HG02973 (cell line): Measurements from ENCODE around the gene CD58.
"Not testable (repeated sequence)": the region's sequence is repeated elsewhere in the genome, so short reads cannot be mapped to it uniquely, and the experiment has no call there.

Experiments
- ATAC-seq: cut with Tn5 transposase; IDR thresholded peaks from one replicate; pipeline ENCODE4 v1.9.1; 2021; ENCODE audit warnings: moderate library complexity; ENCODE audit not compliant: unreplicated experiment

CD58 gene

GRCh38 chr1:116593977-116594376 is 23.2 kb upstream of the CD58 start:
- not testable (repeated sequence) for ATAC-seq

DNA sequence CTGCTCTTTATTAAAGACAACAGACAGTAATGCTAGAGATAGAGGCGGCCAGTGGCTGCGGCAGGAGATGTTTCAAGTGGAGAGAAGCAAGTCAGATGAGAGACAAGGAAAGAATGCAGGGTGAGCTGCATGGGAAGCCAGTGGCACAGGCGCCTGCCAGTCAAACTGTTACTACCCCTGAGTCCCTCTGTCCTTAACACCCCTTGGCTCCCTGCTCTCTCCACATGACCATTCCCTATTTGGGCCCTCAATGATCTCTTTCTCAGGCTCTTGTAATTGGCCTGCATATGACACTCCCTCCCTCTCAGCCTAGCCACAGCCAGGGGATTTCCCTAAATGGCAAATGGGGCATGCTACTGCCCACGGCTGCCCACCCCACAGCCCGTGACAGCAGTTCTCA is 22.6 kb upstream of the CD58 start:
- ATAC-seq = not testable (repeated sequence)

DNA sequence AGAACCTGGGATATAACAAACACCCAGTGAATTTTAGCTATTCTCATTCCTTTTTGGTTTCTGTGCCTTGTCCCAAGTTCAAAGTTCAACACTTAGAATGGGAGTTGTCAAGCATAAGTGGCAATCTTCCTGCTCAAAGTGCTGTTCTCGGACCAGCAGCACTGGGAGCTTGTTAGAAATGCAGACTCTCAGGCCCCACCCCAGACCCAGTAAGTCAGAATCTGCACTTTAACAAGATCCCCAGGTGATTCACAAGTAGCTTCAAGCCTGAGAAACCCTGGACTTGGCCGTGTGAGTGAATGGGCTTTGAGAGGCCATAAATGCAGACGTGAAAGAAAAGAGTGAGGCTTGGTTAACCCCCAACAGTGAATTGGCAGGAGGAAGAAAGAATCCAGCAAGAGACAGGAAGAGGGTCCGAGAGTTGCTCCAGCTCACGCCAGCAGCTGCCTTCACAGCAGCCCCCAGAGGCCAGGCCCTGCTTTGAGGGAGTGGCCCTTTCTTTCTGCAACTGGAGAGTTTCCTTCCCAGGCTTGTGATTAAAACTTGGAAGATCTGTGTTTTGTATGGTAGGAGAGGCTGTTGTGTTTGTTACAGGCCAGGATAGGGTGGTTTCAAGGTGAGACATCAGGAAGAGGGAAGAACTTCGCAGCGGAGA is 21.3 kb upstream of the CD58 start:
- not testable (repeated sequence) for ATAC-seq

GRCh38 chr1:116591006-116591950 is 20.5 kb upstream of the CD58 start:
- not testable (repeated sequence) for ATAC-seq

- not testable (repeated sequence) for ATAC-seq
Measured at GRCh38 chr1:116590359-116591005, 19.7 kb upstream of the CD58 start.

- ATAC-seq = not testable (repeated sequence)
Measured at GRCh38 chr1:116589101-116589735, 18.4 kb upstream of the CD58 start.

DNA sequence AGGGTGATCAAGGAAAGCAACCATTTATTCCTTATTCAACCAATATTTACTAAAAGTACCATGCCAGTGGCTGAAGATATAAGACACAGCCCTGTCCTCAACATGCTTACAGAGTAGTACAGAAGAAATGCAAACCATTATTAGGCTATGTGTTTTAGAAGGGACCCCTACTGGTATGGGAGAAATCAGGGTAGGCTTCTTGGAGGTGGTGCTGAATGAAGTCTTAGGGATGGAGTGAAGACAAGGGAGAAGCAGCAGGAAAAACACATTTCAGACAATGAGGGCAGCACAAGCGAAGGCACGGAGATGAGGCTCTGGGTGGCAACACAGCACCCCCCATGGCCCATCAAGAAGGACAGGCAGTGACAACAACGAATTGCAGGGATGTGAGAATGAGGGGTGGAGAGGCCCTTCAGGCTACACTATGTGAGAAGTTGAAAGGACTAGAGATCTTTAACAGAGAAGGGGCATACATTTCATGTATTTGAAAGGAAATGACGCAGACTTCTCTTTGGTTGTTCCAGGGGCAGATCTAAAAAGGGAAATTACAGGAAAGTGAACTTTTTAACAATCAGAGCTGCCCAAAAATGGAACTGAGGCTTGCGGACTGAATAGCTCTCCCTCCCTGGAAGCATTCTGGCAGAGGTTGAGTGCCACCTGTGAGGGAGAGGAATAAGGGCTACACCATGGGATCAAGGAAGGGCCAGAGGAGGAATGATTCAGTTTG is 16.8 kb upstream of the CD58 start:
- ATAC-seq = no peak

DNA sequence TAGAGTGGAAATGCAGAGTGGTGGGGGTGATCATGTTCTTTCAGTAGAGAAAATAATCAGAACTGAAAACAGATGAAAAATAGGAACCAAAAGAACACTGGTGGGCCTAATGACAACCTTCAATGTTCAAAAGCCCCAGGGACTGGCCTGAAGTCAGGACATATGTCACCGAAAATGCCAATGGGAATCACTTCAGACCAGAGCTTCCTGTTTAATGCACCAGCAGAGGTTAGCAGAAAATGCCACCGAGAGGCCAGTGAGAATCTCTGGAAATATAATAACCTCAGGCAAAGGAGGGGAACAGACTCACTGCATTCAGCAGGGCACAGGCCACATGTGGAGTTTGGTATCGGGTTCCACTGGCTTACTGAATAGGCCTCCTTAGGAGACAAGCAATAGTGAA is 15.9 kb upstream of the CD58 start:
- ATAC-seq = no peak

- no peak for ATAC-seq
Measured at GRCh38 chr1:116585886-116586285, 15.1 kb upstream of the CD58 start.

- no peak for ATAC-seq
Measured at GRCh38 chr1:116581323-116581885, 10.6 kb upstream of the CD58 start.

GRCh38 chr1:116580446-116581322 is 9.9 kb upstream of the CD58 start:
- no peak for ATAC-seq

DNA sequence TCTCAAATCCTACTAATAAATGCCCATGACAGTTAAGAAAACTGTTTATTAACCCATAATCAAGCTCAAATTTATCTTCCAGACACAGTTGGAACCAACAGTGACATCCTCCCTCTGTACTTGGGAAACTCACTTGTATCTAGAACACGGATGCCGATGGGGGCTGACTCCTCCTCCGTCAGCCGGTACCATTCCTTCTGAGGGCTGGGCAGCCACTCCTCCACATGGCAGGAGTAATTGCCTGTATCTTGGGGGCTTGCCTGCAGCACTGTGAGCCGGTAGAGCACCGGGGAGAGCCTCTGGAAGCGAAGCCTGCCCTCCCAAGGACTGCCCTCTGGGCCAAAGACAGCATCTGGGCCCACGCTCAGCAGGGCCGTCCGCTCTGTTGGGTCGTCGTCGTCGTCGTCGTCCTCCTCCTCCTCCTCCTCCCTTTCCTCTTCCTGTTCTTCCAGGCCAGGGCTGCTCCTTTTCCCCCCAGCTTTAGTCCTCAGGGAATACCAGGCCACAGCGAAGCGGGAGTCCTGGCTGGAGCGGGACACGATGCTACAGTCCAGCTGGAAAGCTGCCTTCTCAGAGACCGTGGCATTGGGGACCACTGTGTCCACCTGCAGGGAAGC is 8.5 kb upstream of the CD58 start:
- no peak for ATAC-seq

DNA sequence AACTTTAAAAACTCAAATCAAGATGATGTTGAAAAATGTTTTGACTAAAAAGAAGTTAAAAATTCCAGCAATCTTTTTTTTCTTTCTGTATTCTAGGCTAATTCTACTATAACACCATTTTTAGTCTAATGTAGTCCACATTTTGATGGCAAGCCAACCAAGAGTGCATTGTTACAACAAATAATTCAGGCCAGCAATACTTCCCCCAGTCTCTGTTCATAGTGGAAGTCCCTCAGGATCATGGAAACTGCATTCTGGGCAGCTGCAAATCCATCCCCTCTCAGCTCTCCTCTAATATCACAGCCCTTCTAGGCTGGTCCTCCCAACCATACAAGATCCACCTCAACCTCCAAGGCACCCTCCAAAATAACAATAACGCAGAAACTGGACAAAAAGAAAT is 7.8 kb upstream of the CD58 start:
- ATAC-seq = no peak

GRCh38 chr1:116577759-116578314 is 7.0 kb upstream of the CD58 start:
- ATAC-seq = no peak

DNA sequence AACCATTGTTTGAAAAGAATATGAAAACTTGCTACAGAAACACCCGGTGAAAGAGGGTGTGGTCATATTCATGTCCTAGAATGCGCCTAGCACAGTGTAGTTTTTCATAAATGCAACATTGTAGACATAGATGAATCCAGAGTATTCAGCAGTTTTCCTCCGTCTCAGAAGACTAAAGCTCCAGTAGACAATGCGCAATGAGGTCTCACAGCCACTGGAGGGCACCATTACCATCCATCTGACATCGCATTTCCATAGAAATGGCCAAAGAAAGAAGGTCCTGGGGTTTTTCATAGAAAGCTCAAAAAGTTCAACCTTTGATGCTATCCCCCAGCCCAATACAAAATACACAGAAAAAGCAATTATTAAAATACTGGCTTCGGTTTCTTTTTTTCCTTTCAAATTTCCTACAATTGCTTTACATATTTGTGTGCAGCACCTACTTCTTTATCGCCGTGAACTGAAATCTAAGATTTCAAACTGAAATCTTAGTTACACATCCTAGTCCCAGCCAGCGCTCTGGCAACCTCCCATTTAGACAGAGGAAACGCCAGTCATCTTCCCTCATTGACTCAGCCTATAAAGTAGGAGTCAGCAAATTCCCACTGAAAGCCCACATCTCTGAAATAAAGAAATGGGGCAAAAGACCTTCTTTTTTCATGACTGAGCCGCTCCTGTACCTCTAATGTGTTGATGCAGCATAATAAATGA is 3.9 kb upstream of the CD58 start:
- ATAC-seq = no peak

- no peak for ATAC-seq
Measured at GRCh38 chr1:116573431-116574095, 2.7 kb upstream of the CD58 start.

DNA sequence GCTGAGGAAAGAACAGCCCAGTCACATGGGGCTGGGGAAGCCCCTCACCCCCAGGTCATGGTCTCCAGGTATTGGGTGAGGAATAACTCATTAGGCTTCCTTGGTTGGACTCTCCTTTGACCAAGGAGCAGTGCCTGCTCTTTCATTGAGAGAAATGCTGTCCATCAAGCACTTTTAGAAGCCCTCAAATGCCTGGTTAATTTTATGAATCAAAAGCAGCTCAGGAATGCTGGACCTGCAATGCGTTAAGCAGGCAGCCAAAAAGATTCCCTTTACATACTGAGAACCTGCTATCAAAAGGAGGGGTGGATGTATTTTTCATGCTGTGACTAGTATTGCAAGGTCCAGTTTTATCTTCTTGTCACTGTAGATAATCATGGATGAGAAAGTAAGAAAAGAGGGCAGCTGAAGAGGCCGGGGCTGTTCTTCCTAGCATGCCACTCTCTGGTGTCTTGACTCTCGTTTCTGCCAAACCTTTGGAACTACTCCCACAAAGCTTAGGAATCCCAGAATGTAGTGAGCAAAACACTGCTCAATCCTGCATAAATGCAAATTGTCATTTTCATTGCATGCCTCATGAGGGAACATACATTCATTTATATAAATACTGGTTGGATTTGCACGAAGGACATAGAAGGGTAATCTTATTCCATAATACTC is 2.1 kb upstream of the CD58 start:
- no peak for ATAC-seq
